ENCODE data around the gene JUP.

Gene JUP

DNA sequence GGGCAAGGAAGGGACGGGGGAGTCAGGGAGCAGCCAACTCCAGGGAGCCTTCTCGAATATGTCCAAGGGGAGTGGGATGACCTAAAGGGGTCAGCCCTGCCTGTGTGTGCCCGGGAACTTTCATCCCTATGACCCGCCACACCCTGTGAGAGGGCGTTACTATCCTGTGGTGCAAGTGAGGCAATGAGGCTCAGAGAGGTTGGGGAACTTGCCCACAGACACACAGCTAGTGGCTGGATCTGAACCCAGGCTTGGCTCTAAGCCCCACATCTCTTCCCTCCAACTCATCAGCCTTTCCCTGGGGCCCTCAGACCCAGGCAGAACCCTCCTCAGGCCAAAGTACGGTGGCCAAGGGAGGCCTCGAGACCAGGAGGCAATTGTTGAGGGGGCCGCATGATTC, 23.2 kb downstream of the JUP start:
- H3K27ac ChIP-seq = no peak overlapping the region
- TF ChIP-seq, protein P1, sequence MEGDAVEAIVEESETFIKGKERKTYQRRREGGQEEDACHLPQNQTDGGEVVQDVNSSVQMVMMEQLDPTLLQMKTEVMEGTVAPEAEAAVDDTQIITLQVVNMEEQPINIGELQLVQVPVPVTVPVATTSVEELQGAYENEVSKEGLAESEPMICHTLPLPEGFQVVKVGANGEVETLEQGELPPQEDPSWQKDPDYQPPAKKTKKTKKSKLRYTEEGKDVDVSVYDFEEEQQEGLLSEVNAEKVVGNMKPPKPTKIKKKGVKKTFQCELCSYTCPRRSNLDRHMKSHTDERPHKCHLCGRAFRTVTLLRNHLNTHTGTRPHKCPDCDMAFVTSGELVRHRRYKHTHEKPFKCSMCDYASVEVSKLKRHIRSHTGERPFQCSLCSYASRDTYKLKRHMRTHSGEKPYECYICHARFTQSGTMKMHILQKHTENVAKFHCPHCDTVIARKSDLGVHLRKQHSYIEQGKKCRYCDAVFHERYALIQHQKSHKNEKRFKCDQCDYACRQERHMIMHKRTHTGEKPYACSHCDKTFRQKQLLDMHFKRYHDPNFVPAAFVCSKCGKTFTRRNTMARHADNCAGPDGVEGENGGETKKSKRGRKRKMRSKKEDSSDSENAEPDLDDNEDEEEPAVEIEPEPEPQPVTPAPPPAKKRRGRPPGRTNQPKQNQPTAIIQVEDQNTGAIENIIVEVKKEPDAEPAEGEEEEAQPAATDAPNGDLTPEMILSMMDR (IDR thresholded peaks at IDR 0.05) = no peak
- H3K36me3 ChIP-seq = peaks cover 8 to 96% (median 43%) of the 10 kb centered on the region in 3 donors
- H3K9me3 ChIP-seq = no peaks in the 10 kb centered on the region
- no peak overlapping the region for H3K4me3 ChIP-seq
- no peaks in the 10 kb centered on the region for H3K27me3 ChIP-seq
- no peaks in the 10 kb centered on the region for H3K4me1 ChIP-seq
- DNase-seq = no peak
- intact Hi-C loops (cut with DNase I; ENCODE audit: low total_unique reads) = no loop called here

GRCh38 chr17:41762841-41763240, 23.7 kb downstream of the JUP start:
- no peak overlapping the region for H3K27ac ChIP-seq
- no peaks in the 10 kb centered on the region for H3K9me3 ChIP-seq
- intact Hi-C loops (cut with DNase I; ENCODE audit: low total_unique reads) = no loop called here
- no peaks in the 10 kb centered on the region for H3K4me1 ChIP-seq
- peaks cover 8 to 96% (median 42%) of the 10 kb centered on the region in 3 donors for H3K36me3 ChIP-seq
- no peak overlapping the region for H3K4me3 ChIP-seq
- no peak for DNase-seq
- no peaks in the 10 kb centered on the region for H3K27me3 ChIP-seq
- TF ChIP-seq, protein P1 (IDR thresholded peaks at IDR 0.05) = no peak

DNA sequence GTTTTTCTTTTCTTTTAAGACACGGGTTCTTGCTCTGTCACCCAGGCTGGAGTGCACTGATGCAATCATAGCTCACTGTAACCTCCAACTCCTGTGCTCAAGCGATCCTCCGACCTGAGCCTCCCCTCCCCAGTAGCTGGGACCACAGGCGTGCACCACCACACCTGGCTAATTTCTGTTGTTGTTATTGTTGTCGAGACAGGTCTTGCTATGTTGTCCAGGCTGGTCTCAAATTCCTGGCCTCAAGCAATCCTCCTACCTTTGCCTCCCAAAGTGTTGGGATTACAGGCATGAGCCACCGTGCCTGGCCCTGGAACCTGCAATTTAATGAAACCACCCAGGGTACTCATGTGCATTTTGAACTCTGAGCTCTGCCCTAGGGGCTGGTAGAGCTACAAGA, 24.1 kb downstream of the JUP start:
- no peak for DNase-seq
- H3K9me3 ChIP-seq = no peaks in the 10 kb centered on the region
- H3K4me3 ChIP-seq = no peak overlapping the region
- H3K27ac ChIP-seq = no peak overlapping the region
- peaks cover 8 to 96% (median 40%) of the 10 kb centered on the region in 3 donors for H3K36me3 ChIP-seq
- H3K27me3 ChIP-seq = no peaks in the 10 kb centered on the region
- intact Hi-C loops (cut with DNase I; ENCODE audit: low total_unique reads) = no loop called here
- H3K4me1 ChIP-seq = no peaks in the 10 kb centered on the region
- TF ChIP-seq, protein P1 (IDR thresholded peaks at IDR 0.05) = no peak

DNA sequence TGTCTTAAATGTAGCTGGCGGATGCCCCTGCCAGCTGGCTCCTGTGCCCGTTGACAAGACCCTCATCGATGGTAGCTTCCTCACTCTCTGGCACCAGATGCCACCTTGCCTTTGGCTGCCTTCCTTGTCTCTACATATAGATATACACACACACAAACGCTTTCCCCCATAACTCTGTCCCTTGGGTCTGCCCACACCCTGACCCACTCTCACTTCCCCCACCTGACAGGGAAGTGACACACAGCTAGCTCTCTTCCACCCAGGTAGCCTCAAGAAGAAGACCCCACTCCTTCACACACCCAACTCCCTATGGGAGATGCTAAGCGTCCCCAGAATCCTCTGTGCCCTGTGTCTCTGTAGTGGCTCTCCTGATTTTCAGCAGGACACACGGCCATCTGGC, 25.6 kb downstream of the JUP start:
- TF ChIP-seq, protein P1 (IDR thresholded peaks at IDR 0.05) = no peak
- intact Hi-C loops (cut with DNase I; ENCODE audit: low total_unique reads) = no loop called here
- peaks cover 8 to 99% (median 40%) of the 10 kb centered on the region in 3 donors for H3K36me3 ChIP-seq
- DNase-seq = no peak
- H3K27me3 ChIP-seq = no peaks in the 10 kb centered on the region
- no peak overlapping the region for H3K4me3 ChIP-seq
- no peaks in the 10 kb centered on the region for H3K4me1 ChIP-seq
- no peak overlapping the region for H3K27ac ChIP-seq
- no peaks in the 10 kb centered on the region for H3K9me3 ChIP-seq

DNA sequence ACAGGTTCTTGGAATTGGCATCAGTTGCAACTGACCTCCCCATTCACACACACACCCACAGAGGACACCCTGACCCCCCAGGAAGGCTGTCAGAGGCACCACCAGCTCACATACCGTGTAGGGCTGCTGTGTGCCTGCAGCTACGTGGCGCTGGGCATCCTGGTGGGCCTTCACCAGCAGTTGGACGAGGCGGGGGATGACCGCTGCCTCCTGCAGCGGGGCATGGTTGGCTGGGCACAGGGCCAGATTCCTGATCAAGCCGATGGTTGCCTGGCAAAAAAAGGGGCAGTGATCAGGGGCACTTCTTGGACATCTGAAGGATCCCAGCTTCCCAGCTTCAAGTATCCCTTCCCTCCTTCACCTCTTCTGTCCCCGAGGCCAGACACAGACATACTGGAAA, 27.9 kb downstream of the JUP start:
- no peaks in the 10 kb centered on the region for H3K27me3 ChIP-seq
- no peaks in the 10 kb centered on the region for H3K9me3 ChIP-seq
- peaks cover 8 to 99% (median 31%) of the 10 kb centered on the region in 3 donors for H3K36me3 ChIP-seq
- no peaks in the 10 kb centered on the region for H3K4me1 ChIP-seq
- TF ChIP-seq, protein P1 (IDR thresholded peaks at IDR 0.05) = no peak
- intact Hi-C loops (cut with DNase I; ENCODE audit: low total_unique reads) = no loop called here
- no peak for DNase-seq
- H3K4me3 ChIP-seq = no peak overlapping the region
- no peak overlapping the region for H3K27ac ChIP-seq

GRCh38 chr17:41754066-41754465, 32.4 kb downstream of the JUP start:
- Histone ChIP-seq H3K4me3 (no peak overlapping the region), H3K27me3 (no peaks in the 10 kb centered on the region), H3K9me3 (no peaks in the 10 kb centered on the region), H3K4me1 (no peaks in the 10 kb centered on the region), H3K27ac (no peak overlapping the region), H3K36me3 (peaks cover 0 to 55% (median 14%) of the 10 kb centered on the region in 3 donors)
- DNase-seq = no peak
- intact Hi-C loops (cut with DNase I; ENCODE audit: low total_unique reads) = no loop called here
- TF ChIP-seq, protein P1 (IDR thresholded peaks at IDR 0.05) = no peak

All from tibial artery (tissue), 4 donors.